Activated naive CD4-positive, alpha-beta T cell treated with anti-CD3 and anti-CD28 coated beads for 36 hours (primary cell): ENCODE results near the gene MYORG. TPM values are rescaled to one million over a fixed set of nuclear protein-coding genes. Genes with fewer than 3 reads are reported as not detected.

ENCODE experiments used
- CTCF ChIA-PET: fragments of 350-600 bp; sonication (Branson Sonifier 250); formaldehyde crosslinking; loops from one replicate; lab custom pipeline; 2021; ENCODE audit warnings: antibody characterized with exemption; lab: Charles Lee
- DNase-seq: peaks from one replicate; pipeline ENCODE4 v3.0.0-alpha.2; 2020
- H3K27ac Mint-ChIP-seq: one replicate; pipeline ENCODE4 v1.8.0; 2021; ENCODE audit warnings: mild to moderate bottlenecking, mixed read lengths
- H3K27me3 Mint-ChIP-seq: one replicate; pipeline ENCODE4 v1.8.0; 2021; ENCODE audit warnings: low read depth, mixed read lengths
- H3K36me3 Mint-ChIP-seq: one replicate; pipeline ENCODE4 v1.8.0; 2021; ENCODE audit warnings: low read depth, mixed read lengths
- H3K4me1 Mint-ChIP-seq: one replicate; pipeline ENCODE4 v1.8.0; 2021; ENCODE audit warnings: low read depth, mixed read lengths
- H3K4me3 Mint-ChIP-seq: one replicate; pipeline ENCODE4 v1.8.0; 2021; ENCODE audit warnings: mild to moderate bottlenecking, moderate library complexity, mixed read lengths
- H3K9me3 Mint-ChIP-seq: one replicate; pipeline ENCODE4 v1.8.0; 2021; ENCODE audit warnings: mixed read lengths
- intact Hi-C: fragments of 100-400 bp; cut with micrococcal nuclease; formaldehyde crosslinking; loops from one replicate; pipeline ENCODE4 v1.15.1; 2023
- total RNA-seq, 2 experiments: library from RNA; stranded (reverse); gene quantifications; one replicate each; pipeline ENCODE4 v1.2.3, GENCODE V29; 2021

The MYORG gene
- total RNA-seq, 2 experiments from 2014 or later = 1.1 to 2.0 TPM

- no peaks in the 10 kb centered on the region for H3K9me3 Mint-ChIP-seq
- H3K4me3 Mint-ChIP-seq = no peak overlapping the region
- H3K27ac Mint-ChIP-seq = no peak overlapping the region
- CTCF ChIA-PET = no interaction called here
- no peaks in the 10 kb centered on the region for H3K27me3 Mint-ChIP-seq
- intact Hi-C loops = loop anchor here (5.0 to 10.0 kb wide), 2 partner anchors 311 to 748 kb away; partner anchors contain the start of genes FANCG, SIGMAR1 and VCP
- DNase-seq = no peak
- peaks cover 27% of the 10 kb centered on the region for H3K4me1 Mint-ChIP-seq
- H3K36me3 Mint-ChIP-seq = peaks cover 2% of the 10 kb centered on the region
Observed at GRCh38 chr9:34326690-34327089, 50.0 kb downstream of the MYORG start.

- peaks cover under 1% of the 10 kb centered on the region for H3K36me3 Mint-ChIP-seq
- H3K27ac Mint-ChIP-seq = no peak overlapping the region
- intact Hi-C loops = loop anchor here (10.0 kb wide), 1 partner anchor 752 kb away; the partner anchor contains the start of genes FANCG and VCP
- H3K4me1 Mint-ChIP-seq = peaks cover 7% of the 10 kb centered on the region
- no peak overlapping the region for H3K4me3 Mint-ChIP-seq
- no peaks in the 10 kb centered on the region for H3K9me3 Mint-ChIP-seq
- H3K27me3 Mint-ChIP-seq = no peaks in the 10 kb centered on the region
- DNase-seq = no peak
- CTCF ChIA-PET = no interaction called here
Observed at GRCh38 chr9:34322899-34323591, 53.7 kb downstream of the MYORG start.

GRCh38 chr9:34321451-34321850 lies 55.2 kb downstream of the MYORG start:
- CTCF ChIA-PET = interaction anchor here (0.6 kb wide), 2 partner anchors 26 to 698 kb away, joined by 3 read pairs; no protein-coding TSS in a partner anchor
- DNase-seq = no peak
- peaks cover 2% of the 10 kb centered on the region for H3K36me3 Mint-ChIP-seq
- H3K27ac Mint-ChIP-seq = no peak overlapping the region
- H3K27me3 Mint-ChIP-seq = no peaks in the 10 kb centered on the region
- intact Hi-C loops = loop anchor here (10.0 kb wide), 1 partner anchor 753 kb away; the partner anchor contains the start of genes FANCG and VCP
- H3K9me3 Mint-ChIP-seq = no peaks in the 10 kb centered on the region
- no peak overlapping the region for H3K4me3 Mint-ChIP-seq
- peaks cover 2% of the 10 kb centered on the region for H3K4me1 Mint-ChIP-seq

GRCh38 chr9:34318163-34318790 lies 58.4 kb downstream of the MYORG start:
- H3K36me3 Mint-ChIP-seq = peaks cover 4% of the 10 kb centered on the region
- H3K4me3 Mint-ChIP-seq = no peak overlapping the region
- no peak overlapping the region for H3K27ac Mint-ChIP-seq
- no peaks in the 10 kb centered on the region for H3K27me3 Mint-ChIP-seq
- CTCF ChIA-PET = interaction anchor here (0.7 to 1.1 kb wide), 3 partner anchors 111 to 173 kb away, joined by 3 to 4 read pairs (median 3); no protein-coding TSS in a partner anchor
- intact Hi-C loops = no loop called here
- H3K9me3 Mint-ChIP-seq = no peaks in the 10 kb centered on the region
- no peak for DNase-seq
- no peaks in the 10 kb centered on the region for H3K4me1 Mint-ChIP-seq

- H3K27me3 Mint-ChIP-seq = no peaks in the 10 kb centered on the region
- no peak for DNase-seq
- H3K27ac Mint-ChIP-seq = no peak overlapping the region
- H3K9me3 Mint-ChIP-seq = no peaks in the 10 kb centered on the region
- H3K4me1 Mint-ChIP-seq = no peaks in the 10 kb centered on the region
- H3K4me3 Mint-ChIP-seq = no peak overlapping the region
- CTCF ChIA-PET = no interaction called here
- intact Hi-C loops = no loop called here
- H3K36me3 Mint-ChIP-seq = peaks cover 4% of the 10 kb centered on the region
Observed at GRCh38 chr9:34317436-34317835, 59.3 kb downstream of the MYORG start.

Other genes starting within 250 kb of the MYORG start
- gene UBAP1, start 197.9 kb downstream of the MYORG start, total RNA-seq = 10 to 100 TPM; 29.9 to 31.7 TPM
- gene KIF24, start 47.6 kb downstream of the MYORG start, total RNA-seq = 1 to 10 TPM; 4.2 to 4.5 TPM
- gene NUDT2, start 47.3 kb downstream of the MYORG start, total RNA-seq = 10 to 100 TPM; 39.2 to 42.9 TPM
- 10 to 100 TPM; 11.1 to 11.6 TPM for gene FAM219A, start 81.7 kb upstream of the MYORG start, total RNA-seq
- gene DNAI1, start 81.9 kb upstream of the MYORG start, total RNA-seq = under 1 TPM in 1 of 2 experiments, not detected in 1; 0.26 TPM
- gene ENHO, start 146.1 kb upstream of the MYORG start, total RNA-seq = under 1 TPM; 0.19 to 0.27 TPM
- not detected for gene CNTFR, start 212.8 kb upstream of the MYORG start, total RNA-seq
- 10 to 100 TPM; 25.7 to 27.0 TPM for gene RPP25L, start 235.2 kb upstream of the MYORG start, total RNA-seq
- 10 to 100 TPM; 86.1 to 87.5 TPM for gene DCTN3, start 243.6 kb upstream of the MYORG start, total RNA-seq